DMS53 (cell line): ENCODE measurements around the gene TNS1.

Source experiments
- DNase-seq: peaks from one replicate; lab custom pipeline; 2025; lab: John Stamatoyannopoulos, UW

Gene TNS1

GRCh38 chr2:217870528-217871011 lies 132.2 kb downstream of the TNS1 start:
- DNase-seq: no peak

GRCh38 chr2:217868911-217869334 lies 133.9 kb downstream of the TNS1 start:
- no peak for DNase-seq

DNA sequence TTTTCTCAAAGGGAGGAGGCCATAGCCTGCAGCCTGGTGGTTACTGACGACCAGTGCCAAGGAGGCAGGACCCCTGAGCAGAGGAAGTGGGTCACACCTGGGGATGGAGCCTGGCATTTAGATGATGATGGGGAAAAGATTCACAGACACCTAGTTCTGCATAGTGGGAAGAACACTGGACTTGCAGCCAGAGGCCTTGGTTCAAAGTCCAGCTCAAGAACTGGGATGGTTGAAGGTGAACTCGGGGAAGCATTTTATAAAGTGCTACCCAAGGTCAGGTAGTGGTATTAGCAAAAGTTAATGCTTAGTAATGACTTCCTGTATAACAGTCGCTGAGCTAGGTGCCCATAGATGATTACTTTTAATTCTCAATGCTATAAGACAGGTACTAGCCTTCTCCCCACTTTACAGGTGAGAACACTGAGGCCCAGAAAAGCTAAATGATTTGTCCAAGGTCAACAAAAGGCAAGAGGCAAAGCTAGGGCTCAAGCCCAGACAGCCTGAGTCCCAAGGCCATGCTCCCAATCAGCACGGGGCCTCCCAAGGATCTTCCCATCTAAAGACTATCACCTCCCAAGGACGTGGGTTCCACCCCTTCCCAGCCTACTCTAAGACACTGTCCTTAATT lies 134.4 kb downstream of the TNS1 start:
- no peak for DNase-seq

GRCh38 chr2:217866457-217866856 lies 136.3 kb downstream of the TNS1 start:
- DNase-seq: no peak

DNA sequence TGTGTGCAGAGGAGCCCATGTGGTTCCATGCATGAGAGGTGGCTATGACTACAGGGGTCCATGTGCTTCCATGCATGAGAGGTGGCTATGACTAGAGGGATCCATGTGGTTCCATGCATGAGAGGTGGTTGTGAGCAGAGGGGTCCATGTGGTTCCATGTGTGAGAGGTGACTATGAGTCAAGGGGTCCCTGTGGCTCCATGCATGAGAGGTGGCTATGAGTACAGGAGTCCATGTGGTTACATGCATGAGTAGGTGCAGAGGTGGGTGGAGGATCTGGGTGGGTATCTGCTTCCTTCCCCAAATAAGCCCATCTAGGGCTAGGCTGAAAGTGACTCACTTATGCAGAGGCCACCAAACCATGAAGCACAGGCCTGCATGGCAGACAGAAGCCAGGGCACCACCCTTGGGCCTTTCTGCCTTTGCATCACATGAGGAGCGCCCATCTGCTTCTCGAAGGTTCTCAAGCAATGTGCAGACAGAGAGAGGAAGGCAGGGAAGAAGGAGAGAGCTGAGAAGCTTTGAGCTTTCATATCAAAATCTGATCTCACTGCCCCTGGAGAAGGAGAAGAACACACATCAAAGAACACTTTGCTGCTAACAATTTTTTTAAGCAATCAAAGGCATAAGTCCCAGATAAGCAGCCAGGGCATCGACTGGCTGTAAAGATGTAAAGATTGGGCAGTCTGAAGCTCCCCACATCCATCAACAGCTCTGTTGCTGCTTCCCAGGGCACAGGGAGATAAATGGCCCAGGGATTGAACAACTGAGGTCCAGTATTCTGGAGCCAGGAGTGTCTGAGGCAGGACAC lies 137.6 kb downstream of the TNS1 start:
- no peak for DNase-seq

DNA sequence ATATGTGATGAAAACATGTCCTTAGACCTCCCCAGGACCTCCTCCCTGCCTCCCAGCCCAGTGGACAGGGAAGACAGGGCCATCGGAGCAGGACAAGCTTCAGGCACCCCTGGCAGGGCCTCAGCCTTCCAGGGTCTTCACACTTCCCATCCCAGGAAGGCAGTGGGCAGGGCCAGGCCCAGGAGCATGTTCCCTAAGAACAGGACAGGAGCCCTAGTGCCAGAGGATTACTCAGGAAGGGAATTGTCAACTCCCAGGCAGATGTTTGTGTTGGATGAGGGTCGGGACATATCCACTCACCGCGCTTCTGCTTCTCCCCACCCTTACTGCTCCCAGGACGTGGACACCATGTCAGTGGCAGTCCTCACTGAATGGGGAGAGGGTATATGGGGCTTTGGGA lies 138.9 kb downstream of the TNS1 start:
- no peak for DNase-seq

DNA sequence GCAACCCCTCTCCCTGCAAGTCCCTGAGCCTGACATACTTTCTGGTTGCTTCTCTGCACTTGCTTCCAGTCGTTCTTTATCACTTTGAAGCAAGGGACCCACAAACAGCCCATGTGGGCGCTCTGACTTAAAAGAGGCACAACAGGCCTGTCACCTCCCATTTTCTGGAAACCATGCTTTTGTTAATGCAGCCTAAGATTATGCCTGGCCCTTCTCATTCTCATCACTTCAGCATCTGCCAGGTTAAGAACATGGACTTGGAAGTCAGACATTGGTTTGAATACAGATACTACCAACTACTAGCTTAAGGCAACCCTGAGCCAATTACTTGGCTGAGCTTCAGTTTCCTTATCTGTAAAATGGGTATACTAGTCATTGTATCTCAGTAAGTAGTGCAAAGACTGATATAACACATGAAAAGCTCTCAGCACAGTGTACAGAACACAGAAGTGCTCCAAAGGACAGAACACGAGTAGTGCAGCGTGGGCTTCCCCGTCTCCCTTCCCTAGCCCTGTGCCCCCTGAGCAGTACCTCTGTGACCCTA lies 141.4 kb downstream of the TNS1 start:
- DNase-seq: no peak

- no peak for DNase-seq
Observed at GRCh38 chr2:217859926-217860325, 142.9 kb downstream of the TNS1 start.

- peak; percentile 42 for DNase-seq
Observed at GRCh38 chr2:217858519-217859491, 144.0 kb downstream of the TNS1 start.

DNA sequence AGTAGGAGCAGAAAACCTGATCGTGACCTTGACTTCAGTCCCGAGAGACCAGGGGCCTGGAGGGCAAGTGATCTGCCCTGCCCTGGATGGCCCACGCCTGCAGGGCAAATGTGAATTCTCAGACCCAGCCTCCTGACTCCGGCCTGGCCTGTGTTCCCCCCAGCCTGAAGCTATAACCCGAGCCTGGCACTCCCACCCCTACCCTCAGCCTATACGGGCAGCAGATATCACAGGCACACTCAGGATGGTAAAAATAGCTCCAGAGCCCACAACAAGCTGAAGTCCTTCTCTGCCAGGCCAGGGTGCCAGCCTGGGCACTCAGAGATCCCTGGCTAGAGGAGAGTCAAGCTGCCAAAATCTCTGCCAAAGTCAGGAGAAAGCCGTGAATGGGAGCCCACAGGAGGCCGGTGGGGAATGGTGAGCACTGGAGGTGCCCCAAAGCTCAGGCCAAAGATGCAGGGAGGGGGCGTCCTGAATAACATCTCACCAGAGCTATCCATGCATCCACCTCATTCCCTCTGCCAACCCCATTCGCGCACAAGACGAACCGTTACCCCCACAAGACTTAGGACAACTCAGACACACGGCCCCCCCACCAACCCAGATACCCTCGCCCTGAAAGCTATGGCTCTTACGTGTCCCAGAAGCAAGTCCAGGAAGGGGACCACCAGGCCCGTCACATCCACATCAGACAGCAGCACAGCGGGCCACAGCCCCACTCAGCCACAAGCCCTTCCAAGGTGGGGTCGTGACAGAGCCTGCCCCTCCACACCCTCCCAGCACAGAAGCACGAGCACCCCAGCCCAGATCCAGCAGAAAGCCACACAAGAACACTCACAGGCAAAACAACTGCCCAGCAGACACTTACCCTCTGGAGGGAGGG lies 144.9 kb downstream of the TNS1 start:
- no peak for DNase-seq

GRCh38 chr2:217856871-217857270 lies 145.9 kb downstream of the TNS1 start:
- no peak for DNase-seq

GRCh38 chr2:217856159-217856558 lies 146.6 kb downstream of the TNS1 start:
- DNase-seq: no peak

DNA sequence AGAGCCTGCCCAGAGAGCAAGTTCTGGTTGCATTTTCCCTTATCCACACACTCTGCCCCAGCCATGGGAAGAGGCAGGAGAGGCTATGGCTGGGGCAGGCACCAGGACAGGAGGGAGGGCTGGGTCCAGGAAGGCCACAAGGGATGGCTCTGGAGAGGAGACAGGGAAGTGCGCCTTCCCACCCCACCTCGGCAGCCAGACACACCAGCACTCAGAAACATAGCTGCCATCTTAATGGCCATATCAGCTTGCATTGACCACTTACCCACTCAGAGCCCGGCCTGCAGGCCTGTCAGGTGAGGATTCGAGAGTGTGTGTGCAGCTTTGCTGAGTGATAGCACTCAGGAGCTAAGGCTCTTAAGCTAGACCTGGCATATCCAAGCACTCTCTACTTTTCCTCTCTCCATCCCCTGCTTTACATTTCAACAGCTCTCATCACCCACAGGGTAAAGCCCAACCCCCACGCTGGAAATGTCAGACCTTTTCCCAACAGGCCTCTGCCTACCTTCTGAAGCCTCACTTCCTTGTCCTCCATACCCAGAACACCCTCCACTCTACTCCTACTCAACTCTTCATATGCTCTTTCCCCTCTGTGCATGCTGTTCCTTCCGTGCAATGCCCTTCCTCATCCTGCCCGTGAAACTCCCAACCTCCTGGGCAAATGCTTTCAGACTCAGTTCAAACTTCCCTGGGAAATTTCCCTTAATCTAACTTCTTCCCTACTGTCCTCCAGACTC lies 147.9 kb downstream of the TNS1 start:
- DNase-seq: no peak

DNA sequence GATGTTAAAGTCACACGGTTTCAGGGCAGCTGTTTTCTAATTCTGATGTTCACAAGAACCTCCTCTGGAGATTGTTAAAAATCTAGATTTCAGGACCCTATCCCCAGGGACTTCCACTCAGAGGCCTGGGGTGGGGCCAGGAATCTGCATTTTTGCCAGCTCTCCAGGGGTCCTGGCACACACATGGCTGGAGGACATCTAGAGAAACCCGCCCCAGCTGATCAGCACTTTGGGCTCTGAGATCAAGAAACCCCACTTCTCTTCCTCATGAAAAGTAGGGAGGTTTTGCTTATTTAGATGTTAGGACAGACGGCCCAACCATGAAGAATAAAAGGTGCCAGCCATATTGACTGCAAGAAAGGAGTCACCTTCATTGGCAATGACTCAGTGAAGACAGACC lies 148.8 kb downstream of the TNS1 start:
- DNase-seq: no peak

DNA sequence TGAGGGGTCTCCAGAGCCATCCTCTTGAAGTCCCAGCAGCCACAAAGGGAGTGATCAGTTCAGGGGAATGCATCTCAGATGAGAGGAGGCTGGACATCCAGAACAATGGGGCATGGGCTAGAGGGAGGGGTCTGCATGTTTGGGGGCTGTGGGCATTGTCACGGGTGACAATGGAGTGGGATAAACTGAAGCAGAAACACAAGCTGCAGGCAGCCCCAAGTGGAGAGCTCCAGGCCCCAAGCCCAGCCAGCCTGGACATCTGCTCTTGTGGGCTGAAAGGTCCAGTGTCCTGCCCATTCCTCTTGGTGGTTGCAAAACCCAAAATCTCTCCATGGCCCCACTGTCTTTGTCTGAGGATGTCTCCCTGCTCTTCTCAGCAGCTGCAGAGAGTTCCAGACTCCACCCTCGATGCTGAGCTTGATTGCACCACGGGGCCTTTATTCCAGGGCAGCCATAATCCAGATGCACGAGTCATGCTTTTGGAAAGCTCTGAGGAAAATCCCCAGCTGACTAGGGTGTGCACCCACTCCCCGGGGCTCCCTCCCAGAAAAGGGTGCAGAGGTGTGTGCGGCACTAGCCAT lies 149.4 kb downstream of the TNS1 start:
- DNase-seq: no peak

DNA sequence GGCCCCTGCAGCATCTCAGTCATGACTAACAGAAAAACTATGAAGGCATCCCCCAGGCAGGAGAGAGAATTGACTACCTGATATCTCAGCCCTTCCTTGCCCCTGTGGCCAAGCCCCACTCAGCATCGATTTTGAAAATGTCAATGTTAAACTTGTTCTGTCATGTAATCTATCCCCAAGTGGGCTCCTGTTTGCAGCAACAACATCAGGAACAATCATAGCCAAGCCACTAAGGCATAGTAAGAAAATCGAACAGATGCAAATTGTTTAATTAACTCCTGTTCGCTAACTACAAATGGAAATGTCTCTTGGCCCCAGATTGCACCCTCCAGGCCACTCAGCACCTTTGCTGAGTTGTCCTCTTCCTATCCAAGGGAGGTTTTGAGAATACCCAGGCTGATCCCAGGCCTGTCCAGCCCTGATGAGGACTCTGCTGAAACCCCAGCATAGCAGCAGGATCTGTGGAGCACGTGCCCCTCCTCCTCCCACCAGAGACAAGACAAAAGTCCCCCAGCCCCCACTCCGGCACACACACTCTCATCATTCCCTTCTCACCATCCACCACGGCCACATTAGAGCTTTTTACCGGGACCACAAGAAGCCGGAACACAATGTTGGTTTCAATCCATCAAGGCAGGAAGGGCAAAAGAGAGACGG lies 150.1 kb downstream of the TNS1 start:
- no peak for DNase-seq

GRCh38 chr2:217851191-217852020 lies 151.4 kb downstream of the TNS1 start:
- no peak for DNase-seq

DNA sequence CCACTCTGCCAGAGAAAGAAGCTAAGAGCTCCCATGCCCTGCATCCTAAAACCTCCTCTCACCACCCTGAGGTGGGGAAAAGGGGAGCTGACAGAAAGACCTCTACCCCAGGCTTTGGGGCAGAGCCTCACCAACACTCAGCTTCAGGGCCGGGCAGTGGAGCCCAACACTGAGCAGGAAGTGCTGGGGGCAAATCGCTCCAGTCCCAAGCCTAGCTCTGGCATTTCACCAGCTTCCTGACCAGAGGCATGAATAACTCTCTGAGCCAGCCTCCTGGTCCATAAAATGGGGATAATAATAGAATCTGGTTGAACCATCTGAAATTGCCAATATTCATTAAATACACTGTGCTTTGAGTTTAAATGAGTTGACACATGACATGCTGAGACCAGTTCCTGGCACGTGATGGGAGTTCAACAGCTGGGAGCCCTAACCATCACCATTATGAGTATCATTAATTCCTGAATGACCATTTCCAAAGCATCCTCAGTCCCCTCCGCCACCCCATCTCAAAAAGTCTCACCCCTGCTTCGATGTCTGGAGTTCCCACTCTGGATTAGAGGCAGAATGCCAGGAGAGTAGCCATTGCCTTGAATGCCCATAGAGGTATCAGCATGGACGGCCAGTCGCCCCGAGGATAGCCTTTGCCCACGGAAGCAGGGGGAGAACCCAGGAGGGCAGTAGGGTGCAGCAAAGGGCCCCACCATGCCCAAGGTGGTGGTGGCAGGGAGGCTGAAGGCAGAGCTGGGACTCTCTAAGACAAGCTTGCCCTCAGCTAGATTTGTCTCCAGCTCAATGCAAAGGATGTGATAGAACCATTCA lies 153.4 kb downstream of the TNS1 start:
- no peak for DNase-seq
